Psoas muscle (tissue), 8 donors: Measurements from ENCODE around the gene OBSCN. TPM values are rescaled to one million over a fixed set of nuclear protein-coding genes. Genes with fewer than 3 reads are reported as not detected.
"Not testable (repeated sequence)": the region's sequence is repeated elsewhere in the genome, so short reads cannot be mapped to it uniquely, and the experiment has no call there.

Source experiments
- ATAC-seq, 4 donors: fragments of 200-7000 bp; cut with Tn5 transposase; one replicate each; pipeline ENCODE4 v1.9.1; 2020; ENCODE audit warnings: moderate library complexity in 3 of 4, mild to moderate bottlenecking in 2 of 4
- DNase-seq, 2 donors: peaks; one replicate each; pipeline ENCODE4 v3.0.0-alpha.2; 2020
- H3K27ac ChIP-seq: fragments of 200-600 bp; one replicate; pipeline ENCODE4 v1.8.0; 2022
- H3K27me3 ChIP-seq, 3 donors: fragments of 200-600 bp in 1 of 3; one replicate each; pipeline versions ENCODE4 v1.6.1 to v1.8.0; 2013 to 2022; ENCODE audit warnings: low read length in 2 of 3, mild to moderate bottlenecking in 2 of 3, moderate library complexity in 1 of 3; ENCODE audit not compliant: insufficient read depth in 3 of 3
- H3K36me3 ChIP-seq, 2 donors: fragments of 200-600 bp in 1 of 2; one replicate each; pipeline versions ENCODE4 v1.6.1 to v1.8.0; 2013 to 2022; ENCODE audit warnings: low read depth in 1 of 2, mild to moderate bottlenecking in 1 of 2, moderate library complexity in 1 of 2; ENCODE audit not compliant: insufficient read depth in 1 of 2
- H3K4me1 ChIP-seq: fragments of 200-600 bp; one replicate; pipeline ENCODE4 v1.8.0; 2022
- H3K4me3 ChIP-seq: fragments of 200-600 bp; one replicate; pipeline ENCODE4 v1.8.0; 2022; ENCODE audit warnings: mild to moderate bottlenecking
- H3K9me3 ChIP-seq: fragments of 200-600 bp; one replicate; pipeline ENCODE4 v1.8.0; 2022
- CTCF ChIP-seq: fragments of 200-600 bp; IDR thresholded peaks from one replicate; pipeline ENCODE4 v1.8.0; 2022; ENCODE audit warnings: antibody characterized with exemption
- WGBS, 3 donors: extraction: QIAGEN DNeasy Blood & Tissue Kit; methylation state at CpG; one replicate each; pipeline versions ENCODE4 v1.1.6 to v1.1.7; 2013; 5-methylcytosine and 5-hydroxymethylcytosine counted together
- intact Hi-C, 2 donors: fragments of 100-400 bp; cut with DNase I; formaldehyde crosslinking; loops; one replicate each; pipeline versions ENCODE4 v1.11.0 to v1.14.2; 2022
- polyA plus RNA-seq, 3 donors: library from polyadenylated mRNA; stranded (reverse); fragments of 200-250 nt; gene quantifications; one replicate each; pipeline ENCODE4 v1.2.3, GENCODE V29; 2013
- total RNA-seq, 4 donors: library from RNA; stranded (reverse); fragmentation: NEBNext Ultra II Directional in 2 of 4; extraction: Animal tissue kit (Norgen Biotek cat#: 25700) in 2 of 4; gene quantifications; one replicate each; pipeline versions ENCODE4 v1.2.1 to v1.2.4, GENCODE V29; 2021 to 2023
- donor health status: healthy with polysubstance abuse.
- donor health status: DM: no; HTN: no; CAD: no; lungs with moderate emphysema.
- donor health status: Bipolar disorder and iron deficiency.
- donor health status: healthy.
- donor health status: DM: yes; HTN: yes; CAD: no.
- donor health status: DM: no; HTN: no; CAD: no.
- donor health status: DM: no; HTN: no; CAD: no.
- donor health status: DM: yes; HTN: yes; CAD: no.

Gene OBSCN
- total and polyA plus RNA-seq, 7 donors = 397 to 1,869 (median 1,061) TPM

- DNase-seq (no peak), ATAC-seq (no peak)
- no peaks in the 10 kb centered on the region for H3K27me3 ChIP-seq
- intact Hi-C loops = loop anchor here in 1 of 2 donors (10.0 kb wide), 1 partner anchor 267 kb away; the partner anchor contains the start of gene RNF187
- no peak overlapping the region for H3K4me3 ChIP-seq
- peaks cover 8 to 84% of the 10 kb centered on the region in 2 donors for H3K36me3 ChIP-seq
- WGBS, 3 donors = 64 to 74% (median 65%) methylated on average over 14 of the region's 14 CpGs
- H3K9me3 ChIP-seq = no peaks in the 10 kb centered on the region
- no peak for TF ChIP-seq CTCF
- peaks cover 90% of the 10 kb centered on the region for H3K4me1 ChIP-seq
- H3K27ac ChIP-seq = peak overlapping the region; percentile 99
These were observed 9.9 kb downstream of the OBSCN start for GRCh38 chr1:228217551-228218344.

GRCh38 chr1:228218513-228219244 is 10.8 kb downstream of the OBSCN start:
- intact Hi-C loops = loop anchor here in 1 of 2 donors (10.0 kb wide), 1 partner anchor 266 kb away; the partner anchor contains the start of gene RNF187
- DNase-seq = no peak
- 54 to 71% (median 55%) methylated on average over 14 of the region's 14 CpGs for WGBS, 3 donors
- ATAC-seq = peak in 2 of 4 donors; percentile 4 to 10
- peak overlapping the region; percentile 99 for H3K27ac ChIP-seq
- no peak for TF ChIP-seq CTCF
- no peaks in the 10 kb centered on the region for H3K27me3 ChIP-seq
- no peaks in the 10 kb centered on the region for H3K9me3 ChIP-seq
- peaks cover 94% of the 10 kb centered on the region for H3K4me1 ChIP-seq
- H3K4me3 ChIP-seq = peak overlapping the region; percentile 7
- H3K36me3 ChIP-seq = peaks cover 8 to 93% of the 10 kb centered on the region in 2 donors

GRCh38 chr1:228219245-228219961 is 11.6 kb downstream of the OBSCN start:
- DNase-seq = no peak
- Histone ChIP-seq H3K4me3 (no peak overlapping the region), H3K36me3 (peaks cover 8 to 95% of the 10 kb centered on the region in 2 donors), H3K9me3 (no peaks in the 10 kb centered on the region), H3K27ac (peak overlapping the region; percentile 99), H3K4me1 (peaks cover 95% of the 10 kb centered on the region), H3K27me3 (no peaks in the 10 kb centered on the region)
- TF ChIP-seq CTCF = no peak
- intact Hi-C loops = loop anchor here in 1 of 2 donors (10.0 kb wide), 1 partner anchor 265 kb away; the partner anchor contains the start of gene RNF187
- peak in 1 of 4 donors; percentile 0 for ATAC-seq
- 53 to 77% (median 58%) methylated on average over 16 of the region's 16 CpGs for WGBS, 3 donors

- peaks cover 91% of the 10 kb centered on the region for H3K4me1 ChIP-seq
- ATAC-seq = peak in 2 of 4 donors; percentile 1 to 3
- intact Hi-C loops = loop anchor here in 1 of 2 donors (10.0 kb wide), 1 partner anchor 265 kb away; the partner anchor contains the start of gene RNF187
These were observed 12.3 kb downstream of the OBSCN start for GRCh38 chr1:228219962-228220780.

GRCh38 chr1:228221097-228221496 is 13.3 kb downstream of the OBSCN start:
- peaks cover 8 to 97% of the 10 kb centered on the region in 2 donors for H3K36me3 ChIP-seq
- WGBS, 3 donors = 58 to 64% (median 58%) methylated on average over 9 of the region's 9 CpGs

More at GRCh38 chr1:228219962-228220780, 12.3 kb downstream of the OBSCN start:
- no peaks in the 10 kb centered on the region for H3K27me3 ChIP-seq
- peaks cover 8 to 95% of the 10 kb centered on the region in 2 donors for H3K36me3 ChIP-seq
- H3K27ac ChIP-seq = peak overlapping the region; percentile 99
- H3K9me3 ChIP-seq = no peaks in the 10 kb centered on the region
- H3K4me3 ChIP-seq = peak overlapping the region; percentile 7
- WGBS, 3 donors = 65 to 81% (median 71%) methylated on average over 28 of the region's 28 CpGs
- peak in 1 of 2 donors; percentile 66 for DNase-seq
- TF ChIP-seq CTCF = no peak

More at GRCh38 chr1:228221097-228221496, 13.3 kb downstream of the OBSCN start:
- H3K4me3 ChIP-seq, H3K27me3 ChIP-seq, H3K9me3 ChIP-seq, intact Hi-C loops, ATAC-seq, DNase-seq: not testable (repeated sequence)
- Histone ChIP-seq H3K4me1 (peaks cover 92% of the 10 kb centered on the region), H3K27ac (peak overlapping the region; percentile 99)
